CD4-positive, alpha-beta T cell treated with Interleukin-15 for 1 hour (primary cell): ENCODE results near the gene ANKRD11.
"Not testable (repeated sequence)": the region's sequence is repeated elsewhere in the genome, so short reads cannot be mapped to it uniquely, and the experiment has no call there.

ENCODE experiments used
- DNase-seq: peaks from one replicate; pipeline ENCODE4 v3.0.0-alpha.2; 2020

Gene ANKRD11

DNA sequence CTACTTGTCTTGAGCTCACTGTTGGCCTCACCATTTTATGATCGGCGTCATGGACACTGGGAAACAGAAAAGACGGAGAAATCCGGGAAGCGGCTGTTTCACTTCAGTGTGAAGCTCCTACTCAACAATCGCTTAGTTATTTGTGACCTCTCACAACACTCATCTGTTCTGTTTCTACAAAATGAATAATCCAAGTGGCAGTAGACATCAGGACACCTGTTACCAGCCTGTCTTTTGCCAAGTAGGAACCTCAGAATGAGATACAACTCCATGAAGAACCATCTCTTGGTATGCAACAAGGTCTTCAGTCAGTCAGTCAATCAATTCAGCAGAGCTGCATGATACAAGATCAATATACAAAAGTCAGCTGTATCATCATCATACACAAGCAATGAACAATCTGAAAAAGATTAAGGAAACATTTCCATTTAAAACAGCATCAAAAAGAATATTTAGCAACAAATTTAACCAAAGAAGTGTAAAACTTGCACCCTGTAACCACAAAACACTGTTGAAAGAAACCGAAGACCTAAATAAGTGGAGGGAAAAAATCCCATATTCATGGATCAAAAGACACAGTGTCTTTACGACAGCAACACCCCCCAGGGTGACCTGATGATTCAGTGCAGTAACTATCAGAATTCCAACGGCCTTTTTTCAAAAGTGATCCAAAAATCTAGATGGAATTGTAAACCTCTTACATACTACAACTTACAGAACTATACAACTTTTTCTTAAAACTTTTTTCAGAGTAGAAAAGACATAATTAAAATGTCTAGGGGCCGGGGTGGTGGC, 63.4 kb downstream of the ANKRD11 start:
- DNase-seq: no peak

DNA sequence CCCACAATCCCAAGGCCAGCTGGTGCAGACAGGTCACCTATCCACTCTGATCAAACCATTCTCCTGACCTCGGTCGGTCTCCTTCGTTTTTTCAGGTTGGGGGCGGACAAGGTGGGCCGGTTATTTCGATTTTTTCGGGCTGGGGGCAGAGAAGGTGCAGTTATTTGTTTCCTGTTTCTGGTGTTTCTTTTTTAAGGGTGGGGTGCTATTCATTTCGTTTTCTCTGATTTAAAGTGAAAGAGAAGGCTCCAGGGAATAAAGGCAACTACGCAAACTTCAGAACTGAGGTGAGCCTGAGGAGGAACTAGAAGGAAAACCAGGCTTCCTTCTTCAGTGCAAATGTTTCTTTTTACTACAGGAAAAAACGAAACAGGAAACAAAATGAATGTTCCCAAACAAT, 64.8 kb downstream of the ANKRD11 start:
- no peak for DNase-seq

DNA sequence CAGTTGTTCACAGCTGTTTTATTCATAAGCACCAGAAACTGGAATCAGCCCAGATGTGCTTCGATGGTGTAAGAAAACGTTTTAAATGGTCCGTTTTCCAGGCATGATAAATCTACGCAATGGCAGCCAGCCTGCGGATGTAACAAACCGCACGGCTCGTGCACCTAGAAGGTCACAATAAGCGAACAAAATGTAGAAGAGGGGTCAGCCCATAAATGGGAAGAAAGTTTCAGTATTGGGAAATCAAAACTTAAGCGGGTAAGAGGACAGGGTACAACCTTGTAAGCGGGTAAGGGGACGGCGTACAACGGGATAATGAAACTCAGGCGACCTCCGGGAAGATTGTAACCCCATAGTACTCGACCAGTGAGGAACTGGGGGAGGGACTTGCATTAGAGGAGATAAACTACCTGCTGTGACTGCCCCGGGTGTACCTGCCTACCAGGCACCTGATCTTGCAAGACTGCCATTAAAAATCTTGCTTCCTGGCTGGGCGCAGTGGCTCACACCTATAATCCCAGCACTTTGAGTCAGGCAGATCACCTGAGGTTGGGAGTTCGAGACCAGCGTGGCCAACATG, 66.6 kb downstream of the ANKRD11 start:
- DNase-seq: no peak

DNA sequence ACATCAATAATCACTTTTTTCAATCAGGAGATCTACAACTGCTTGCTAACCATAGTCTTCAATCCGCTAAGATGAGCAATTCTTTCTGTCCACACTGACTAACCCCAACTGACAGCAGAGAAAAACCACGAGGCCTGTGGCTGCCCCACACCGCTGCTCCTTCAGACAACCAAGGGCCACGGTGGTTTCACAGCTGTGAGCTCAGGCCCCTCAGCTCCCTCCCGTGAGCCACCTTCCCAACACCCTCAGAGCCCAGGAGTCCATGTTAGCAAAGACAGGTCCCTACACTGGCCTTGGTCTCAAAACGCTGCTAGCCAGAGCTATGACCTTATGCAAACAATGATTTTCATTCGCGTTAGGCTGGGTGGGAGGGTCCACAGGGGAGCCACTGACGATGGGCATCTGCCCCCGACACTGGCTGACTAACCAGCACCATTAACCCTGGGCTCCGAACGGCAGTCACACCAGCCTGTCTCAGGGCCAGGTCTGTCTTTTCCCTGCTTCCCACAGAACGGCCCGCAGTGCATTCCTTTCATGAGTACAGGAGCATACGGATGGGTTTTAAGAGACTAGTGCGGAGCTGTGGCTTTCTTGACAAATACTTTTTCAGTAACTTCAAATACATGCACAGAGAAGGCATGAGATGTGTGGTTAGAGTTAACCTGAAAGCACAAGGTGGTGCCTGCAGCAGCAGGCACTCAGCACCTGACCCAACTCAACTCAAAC, 67.3 kb downstream of the ANKRD11 start:
- peak; percentile 54 for DNase-seq

DNA sequence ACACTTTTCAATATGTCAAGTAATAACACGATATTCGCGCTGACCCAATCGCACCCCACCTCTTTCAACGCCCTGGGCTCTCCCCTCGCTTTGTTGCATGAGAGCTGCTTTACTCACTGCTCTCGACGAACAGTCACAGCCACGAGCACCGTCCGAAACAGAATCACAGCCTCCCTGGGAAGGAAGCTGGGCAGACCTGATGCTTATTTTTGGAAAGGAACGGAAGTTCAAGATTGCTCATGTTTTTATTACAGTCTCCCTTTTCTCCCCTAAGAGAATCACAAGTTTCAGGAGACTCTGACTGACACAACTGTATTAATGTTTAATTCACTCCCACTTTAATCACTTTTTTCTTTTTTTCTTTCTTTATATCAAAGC, 67.8 kb downstream of the ANKRD11 start:
- DNase-seq: peak; percentile 46

DNA sequence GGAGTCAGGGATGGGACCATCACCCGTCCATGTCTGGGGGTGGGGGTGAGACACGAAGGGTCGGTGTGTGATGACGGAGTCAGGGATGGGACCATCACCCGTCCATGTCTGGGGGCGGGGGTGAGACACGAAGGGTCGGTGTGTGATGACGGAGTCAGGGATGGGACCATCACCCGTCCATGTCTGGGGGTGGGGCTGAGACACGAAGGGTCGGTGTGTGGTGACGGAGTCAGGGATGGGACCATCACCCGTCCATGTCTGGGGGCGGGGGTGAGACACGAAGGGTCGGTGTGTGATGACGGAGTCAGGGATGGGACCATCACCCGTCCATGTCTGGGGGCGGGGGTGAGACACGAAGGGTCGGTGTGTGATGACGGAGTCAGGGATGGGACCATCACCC, 69.1 kb downstream of the ANKRD11 start:
- not testable (repeated sequence) for DNase-seq

DNA sequence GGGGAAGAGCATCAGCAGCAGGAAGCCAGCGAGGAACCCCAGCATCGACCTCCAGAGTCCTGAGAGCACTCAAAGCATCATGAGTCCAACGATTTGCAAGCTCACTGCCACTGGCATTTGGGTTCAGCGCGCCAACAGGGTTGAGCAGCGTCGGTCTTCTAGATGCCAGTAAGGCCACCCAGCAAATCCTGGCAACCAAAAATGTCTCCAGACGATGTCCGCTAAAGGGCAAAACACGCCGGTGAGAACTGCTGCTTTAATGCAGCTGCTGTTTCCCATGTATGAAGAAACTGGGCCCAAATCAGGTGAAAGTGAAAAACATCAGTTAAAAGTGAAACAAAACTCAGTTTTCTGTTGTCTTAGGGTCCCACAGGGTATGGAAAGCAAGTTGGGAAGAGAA, 70.2 kb downstream of the ANKRD11 start:
- DNase-seq: no peak

DNA sequence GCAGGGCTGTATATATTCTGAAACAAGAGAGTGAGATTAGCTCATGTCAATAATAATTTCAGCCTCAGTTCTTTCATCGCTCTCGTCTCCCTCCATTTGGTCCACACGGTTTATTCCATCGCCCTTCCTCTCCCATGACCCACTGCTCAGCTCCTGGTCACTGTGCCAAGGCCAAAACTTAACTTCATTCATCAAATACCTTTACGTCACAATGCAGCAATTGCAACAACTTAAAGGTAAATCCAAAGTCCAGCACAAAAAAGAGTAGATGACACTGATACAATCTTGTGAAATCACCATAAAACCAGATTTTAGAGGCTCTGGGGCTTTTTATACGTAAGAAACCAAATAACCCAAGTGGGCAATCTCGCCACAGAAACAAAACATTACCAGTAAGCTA, 72.0 kb downstream of the ANKRD11 start:
- no peak for DNase-seq

DNA sequence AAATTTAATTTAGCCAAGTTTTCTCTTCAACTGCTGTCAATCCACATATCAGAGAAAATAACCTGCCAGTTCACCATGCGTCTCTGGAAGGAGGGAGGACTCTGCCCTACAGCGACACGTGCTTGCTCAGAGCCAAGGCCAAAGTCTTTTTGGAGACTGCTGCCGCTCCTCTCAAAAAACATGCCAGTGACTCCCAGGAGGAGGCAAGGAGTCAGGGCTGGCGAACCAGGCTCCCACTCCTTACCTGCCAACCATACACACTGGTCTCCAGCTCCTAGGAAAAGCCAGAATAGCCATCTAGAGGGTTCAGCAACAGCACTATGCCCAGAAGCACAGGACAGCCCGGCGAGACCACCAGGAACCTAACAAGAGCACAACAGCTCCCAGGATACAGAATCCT, 73.0 kb downstream of the ANKRD11 start:
- DNase-seq: no peak

DNA sequence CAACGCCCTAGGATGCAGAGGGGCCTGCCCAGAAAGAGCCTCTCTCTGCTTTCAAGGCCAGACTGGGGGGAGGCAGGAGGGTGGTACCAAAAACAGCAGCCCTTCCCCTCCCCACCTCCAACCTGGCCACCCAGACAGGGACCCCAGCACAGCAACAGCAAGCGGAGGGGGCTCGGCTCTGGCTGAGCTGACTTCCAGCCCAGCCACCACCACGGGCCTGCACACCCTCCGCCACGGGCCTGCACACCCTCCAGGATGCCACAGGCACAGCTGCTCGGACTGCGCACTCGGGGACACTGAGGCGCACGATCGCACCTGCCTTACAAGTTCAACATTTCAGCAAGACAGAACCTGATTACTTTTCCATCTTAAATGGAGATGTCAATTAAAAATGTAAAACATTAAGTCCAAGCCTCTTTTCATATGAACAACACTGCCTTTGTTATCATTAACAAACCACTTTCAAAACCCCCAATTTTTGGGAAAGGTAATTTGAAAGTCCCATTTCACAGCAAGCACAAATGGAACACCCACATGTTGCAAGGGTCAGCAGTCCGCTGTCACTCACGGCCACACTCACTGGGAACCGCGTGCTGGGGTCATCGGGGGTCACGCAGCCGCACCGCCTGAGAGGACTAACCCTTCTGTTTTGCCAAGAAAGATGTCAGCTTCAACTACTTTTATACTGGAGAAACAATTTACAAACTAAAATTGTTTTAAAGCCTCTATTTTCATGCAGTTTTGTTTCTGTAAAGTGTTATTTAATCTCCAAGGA, 76.4 kb downstream of the ANKRD11 start:
- DNase-seq: no peak

DNA sequence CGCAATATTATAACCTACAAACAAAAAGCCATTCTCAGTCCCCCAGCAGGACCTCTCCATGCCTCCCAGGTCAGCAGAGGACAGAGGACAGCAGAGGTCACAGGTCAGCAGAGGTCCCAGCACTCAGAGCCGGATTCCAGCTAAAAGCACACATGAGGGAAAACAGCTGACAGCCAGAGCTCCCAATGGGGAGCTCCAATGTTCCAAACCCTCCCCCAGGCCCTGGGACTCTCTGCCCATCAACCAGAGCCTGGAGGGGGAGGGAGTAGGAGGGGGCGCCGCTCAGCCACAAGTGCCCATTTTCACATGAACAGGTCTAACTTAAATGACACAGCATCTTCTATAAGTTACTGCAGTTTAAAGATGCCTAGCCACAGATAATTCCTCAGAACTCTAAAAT, 77.5 kb downstream of the ANKRD11 start:
- DNase-seq: no peak

DNA sequence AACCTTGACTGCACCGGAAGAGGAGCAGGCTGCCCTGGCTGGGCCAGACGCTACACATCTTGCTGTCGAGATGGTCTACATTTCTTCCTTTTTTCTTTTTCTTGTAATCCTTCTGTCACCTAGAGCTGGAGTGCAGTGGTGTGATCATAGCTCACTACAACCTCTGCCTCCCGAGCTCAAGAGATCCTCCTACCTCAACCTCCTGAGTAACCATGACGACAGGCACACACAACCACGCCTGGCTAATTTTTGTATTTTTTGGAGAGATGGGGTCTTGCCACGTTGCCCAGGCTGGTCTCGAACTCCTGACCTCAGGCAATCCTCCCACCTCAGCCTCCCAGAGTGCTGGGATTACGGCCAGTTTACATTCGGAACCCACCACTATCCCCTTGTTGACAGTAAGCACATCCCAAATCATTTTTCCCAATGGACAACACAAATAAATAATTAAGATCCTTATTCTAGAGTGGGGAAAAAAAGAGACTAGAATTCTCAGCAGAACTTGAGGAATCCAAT, 79.0 kb downstream of the ANKRD11 start:
- DNase-seq: no peak

DNA sequence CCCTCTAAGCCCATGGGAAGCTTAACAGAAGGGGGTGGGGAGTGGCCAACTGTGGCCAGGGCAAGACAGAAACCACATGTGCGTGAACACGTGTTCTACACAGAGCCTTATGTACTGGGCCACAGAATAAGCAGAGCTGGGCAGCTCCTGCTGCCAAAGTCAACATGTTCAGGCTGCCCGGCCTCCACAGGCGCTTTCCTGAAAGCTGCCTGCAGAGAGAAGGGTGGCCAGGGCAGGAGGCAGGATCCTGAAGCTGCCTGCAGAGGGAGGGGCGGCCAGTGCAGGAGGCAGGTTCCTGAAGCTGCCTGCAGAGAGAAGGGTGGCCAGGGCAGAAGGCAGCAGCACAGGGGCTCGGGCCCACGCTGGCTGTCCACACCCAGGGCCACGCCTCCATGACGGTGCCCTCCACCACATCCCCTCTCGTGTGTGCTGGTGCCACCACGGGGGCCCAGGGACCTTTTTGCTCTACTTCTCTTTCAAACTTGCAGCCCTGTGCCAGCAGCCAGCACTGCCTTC, 79.5 kb downstream of the ANKRD11 start:
- DNase-seq: no peak

DNA sequence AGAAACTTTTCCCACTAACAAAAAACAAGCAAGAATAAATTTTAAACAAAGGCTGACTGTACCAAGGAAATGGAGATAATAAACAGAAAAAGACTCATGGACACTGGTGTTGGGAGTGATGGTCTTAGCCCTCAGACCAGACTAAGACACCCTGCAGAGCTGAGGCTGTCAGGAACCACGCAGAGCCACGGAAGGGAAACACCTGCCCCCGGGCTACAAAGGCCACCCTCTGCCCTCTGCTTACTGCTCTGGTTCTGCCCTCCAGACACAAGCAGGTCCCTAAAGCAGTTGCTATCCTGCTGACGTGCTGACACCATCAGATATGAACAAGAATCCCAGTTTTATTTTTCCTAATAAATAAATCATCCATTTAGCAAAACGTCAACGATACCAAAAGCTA, 80.0 kb downstream of the ANKRD11 start:
- no peak for DNase-seq

DNA sequence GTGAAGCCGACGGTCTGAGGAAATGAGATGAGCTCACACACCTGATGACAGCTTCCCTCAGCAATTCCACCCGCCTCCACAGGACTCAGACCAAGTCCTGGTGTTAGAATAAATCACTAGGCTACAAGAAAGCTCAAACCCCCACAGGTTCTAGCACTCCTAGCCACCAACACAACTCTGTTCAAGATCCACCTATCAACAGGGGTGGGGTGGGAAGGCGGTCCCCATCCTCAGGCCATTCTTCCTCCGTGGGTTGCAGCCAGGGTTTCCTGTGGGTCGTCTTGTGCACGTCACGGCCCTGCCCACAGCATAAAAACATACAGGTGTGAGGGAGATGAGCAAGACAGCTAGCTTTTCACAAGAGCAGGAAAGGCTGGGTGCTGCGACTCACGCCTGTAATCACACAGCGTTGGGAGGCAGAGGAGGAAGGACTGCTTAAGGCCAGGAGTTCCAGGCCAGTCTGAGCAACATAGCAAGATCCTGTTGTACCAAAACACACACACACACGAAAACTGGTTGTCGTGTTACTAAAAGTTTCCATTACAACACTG, 81.1 kb downstream of the ANKRD11 start:
- peak; percentile 79 for DNase-seq

DNA sequence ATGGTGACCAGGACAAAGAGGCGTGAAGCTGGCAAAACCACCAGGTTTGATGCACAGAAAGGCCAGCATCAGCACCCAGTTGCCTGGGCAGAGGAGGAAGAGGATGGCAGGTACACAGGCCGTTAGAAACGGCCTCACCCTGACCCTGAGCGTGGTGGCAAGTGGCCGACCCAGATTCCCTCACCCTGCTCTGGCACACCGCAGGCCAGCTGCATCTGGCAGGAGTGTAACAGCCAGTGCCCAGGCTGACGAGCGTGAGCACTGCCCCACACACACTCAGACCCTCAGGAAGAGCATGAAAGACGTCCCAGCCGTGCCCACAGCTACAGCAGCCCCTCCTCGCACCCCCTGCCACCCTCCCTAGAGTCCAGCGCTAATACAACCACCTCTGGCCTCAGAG, 82.0 kb downstream of the ANKRD11 start:
- DNase-seq: no peak

DNA sequence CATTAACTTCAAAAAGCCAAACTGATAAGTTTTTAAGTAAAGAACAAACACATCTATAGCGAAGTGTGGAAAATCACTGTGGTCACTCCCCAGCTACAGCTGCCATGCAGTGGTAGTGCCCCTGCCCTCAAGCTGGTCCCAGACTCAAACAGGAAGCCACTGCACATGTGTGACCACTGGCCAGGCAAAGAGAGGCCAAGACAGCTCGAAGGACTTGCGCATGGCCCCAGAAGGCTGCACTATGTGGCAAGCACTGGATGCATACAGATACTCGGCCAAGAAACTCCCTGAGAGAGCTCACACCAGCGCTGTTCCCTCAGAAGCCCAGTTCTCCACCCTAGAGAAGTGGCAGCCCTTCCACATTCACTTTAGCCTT, 82.4 kb downstream of the ANKRD11 start:
- no peak for DNase-seq

DNA sequence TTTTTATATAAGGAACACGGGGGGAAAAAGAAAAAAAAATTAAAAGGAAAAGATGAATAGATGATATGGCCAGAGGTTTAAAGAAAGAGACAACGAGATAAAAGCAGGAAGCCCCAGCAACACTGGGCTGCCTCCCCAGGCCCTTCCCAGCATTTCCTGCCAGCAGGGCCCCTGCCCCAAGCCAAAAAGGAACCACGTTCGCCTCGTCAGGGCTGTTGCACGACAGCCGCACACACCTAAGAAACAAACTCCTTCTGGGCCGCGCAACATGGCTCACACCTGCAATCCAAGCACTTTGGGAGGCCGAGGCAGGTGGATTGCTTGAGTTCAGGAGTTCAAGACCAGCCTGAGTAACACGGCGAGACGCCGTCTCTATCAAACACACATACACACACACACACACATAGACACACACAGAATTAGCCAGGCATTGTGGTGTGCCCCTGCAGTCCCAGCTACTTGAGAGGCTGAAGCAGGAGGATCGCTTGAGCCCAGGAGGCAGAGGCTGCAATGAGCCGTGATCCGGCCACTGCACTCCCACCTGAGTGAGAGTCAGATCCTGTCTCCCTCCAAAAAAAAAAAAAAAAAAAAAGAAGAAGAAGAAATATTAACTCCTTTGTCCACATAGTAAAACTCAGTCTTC, 83.0 kb downstream of the ANKRD11 start:
- no peak for DNase-seq

DNA sequence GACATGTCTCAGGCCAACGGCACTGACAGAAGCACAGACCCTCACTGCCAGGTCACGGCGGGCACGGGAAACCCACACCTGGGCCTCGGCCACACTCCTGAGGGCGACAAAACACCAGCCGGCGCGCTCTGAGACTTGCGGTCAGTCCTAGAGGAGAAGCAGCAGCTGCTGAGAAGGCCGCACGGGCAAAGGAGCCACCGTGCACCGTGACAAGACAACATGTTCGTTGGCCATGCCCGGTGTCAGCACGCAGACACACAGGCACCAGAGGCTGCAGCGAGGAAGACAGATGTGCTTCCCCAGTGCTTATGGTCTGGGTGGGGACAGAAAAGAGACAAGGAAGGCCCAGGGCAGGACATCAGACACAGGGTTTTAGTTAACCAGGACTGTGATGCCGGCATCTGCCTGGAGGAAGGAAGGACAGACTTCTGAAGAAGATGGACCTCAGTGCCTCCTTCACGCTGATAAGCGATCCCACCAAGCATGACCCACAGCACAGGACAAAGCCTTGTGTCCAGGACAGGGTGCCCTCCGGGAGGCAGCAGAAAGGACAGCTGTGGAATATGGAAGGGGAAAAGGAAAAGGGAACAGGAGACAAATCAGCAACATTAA, 84.0 kb downstream of the ANKRD11 start:
- DNase-seq: no peak

DNA sequence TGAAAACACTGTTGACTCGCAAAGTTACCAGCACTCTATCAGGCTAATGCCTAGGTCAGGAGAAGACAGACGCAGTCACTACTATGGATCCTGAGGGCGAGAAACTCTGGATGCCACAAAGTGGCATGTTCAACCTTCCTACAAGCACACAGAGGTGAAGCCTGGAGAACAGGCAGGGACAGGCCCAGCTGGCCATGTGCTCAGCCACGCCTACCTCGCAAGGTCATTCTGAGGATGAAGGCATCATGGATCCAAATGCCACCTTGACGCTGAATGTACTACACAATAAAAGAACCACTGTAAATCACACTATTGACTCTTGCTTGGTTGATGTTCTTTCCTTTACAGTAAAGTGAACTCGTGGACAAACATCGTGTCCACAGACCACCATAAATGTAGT, 85.8 kb downstream of the ANKRD11 start:
- DNase-seq: no peak

DNA sequence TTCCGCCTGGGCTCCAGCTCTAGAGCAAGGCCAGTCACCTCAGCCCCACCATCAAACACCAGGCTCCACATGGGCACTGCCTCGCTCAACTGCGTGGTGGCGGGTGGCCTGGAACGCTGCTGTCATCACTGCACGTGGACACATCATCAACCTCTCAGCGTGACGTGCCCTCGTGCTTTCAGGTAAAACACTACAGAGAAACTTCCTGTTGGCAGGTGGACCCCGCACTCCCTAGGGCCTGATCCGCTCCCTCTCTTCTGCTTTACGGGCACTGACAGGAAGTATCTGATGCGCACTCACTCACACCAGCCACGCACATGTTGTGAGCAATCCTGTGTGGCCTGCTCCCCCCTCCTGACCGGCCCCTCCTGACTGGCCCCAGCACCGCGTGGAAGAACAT, 87.4 kb downstream of the ANKRD11 start:
- peak; percentile 62 for DNase-seq
